ENCODE results near the gene MTSS2. TPM values are rescaled to one million over a fixed set of nuclear protein-coding genes. Genes with fewer than 3 reads are reported as not detected.

Gene MTSS2
- total RNA-seq, 4 donors from 2014 or later, result 19.3 to 70.1 (median 32.4) TPM

GRCh38 chr16:70713824-70714223 is 28.0 kb upstream of the MTSS2 start:
- ATAC-seq (ENCODE audit: low FRiP score), result no peak
- no peak for DNase-seq (ENCODE audit: low spot score)
- no peak for TF ChIP-seq CTCF (IDR thresholded peaks at IDR 0.05)

DNA sequence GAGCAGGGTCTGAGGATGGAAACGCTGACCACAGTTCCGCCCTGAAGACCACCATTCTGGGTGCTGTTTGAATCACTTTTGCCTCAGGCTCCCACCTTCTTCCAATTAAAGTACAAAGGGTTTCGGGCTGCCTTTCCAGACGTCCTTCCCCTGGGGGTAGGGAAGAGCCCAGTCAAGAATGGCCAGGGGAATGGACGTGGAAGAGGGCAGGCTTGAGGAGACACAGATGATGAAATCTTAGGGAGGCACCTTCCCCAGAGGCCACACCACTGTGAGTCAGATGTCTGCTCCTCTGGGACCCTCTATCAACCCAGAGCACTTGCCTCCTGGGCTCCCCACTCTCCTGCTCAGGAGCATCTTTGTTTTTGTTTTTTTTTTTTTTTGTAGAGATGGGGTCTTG is 27.5 kb upstream of the MTSS2 start:
- ATAC-seq (ENCODE audit: low FRiP score) (no peak), DNase-seq (ENCODE audit: low spot score) (no peak)
- TF ChIP-seq CTCF (IDR thresholded peaks at IDR 0.05), result no peak

GRCh38 chr16:70712942-70713341 is 27.1 kb upstream of the MTSS2 start:
- TF ChIP-seq CTCF (IDR thresholded peaks at IDR 0.05), result no peak
- no peak for DNase-seq (ENCODE audit: low spot score)
- ATAC-seq (ENCODE audit: low FRiP score), result no peak

GRCh38 chr16:70712359-70712758 is 26.5 kb upstream of the MTSS2 start:
- DNase-seq (ENCODE audit: low spot score), result no peak
- TF ChIP-seq CTCF (IDR thresholded peaks at IDR 0.05), result no peak
- ATAC-seq (ENCODE audit: low FRiP score), result no peak

DNA sequence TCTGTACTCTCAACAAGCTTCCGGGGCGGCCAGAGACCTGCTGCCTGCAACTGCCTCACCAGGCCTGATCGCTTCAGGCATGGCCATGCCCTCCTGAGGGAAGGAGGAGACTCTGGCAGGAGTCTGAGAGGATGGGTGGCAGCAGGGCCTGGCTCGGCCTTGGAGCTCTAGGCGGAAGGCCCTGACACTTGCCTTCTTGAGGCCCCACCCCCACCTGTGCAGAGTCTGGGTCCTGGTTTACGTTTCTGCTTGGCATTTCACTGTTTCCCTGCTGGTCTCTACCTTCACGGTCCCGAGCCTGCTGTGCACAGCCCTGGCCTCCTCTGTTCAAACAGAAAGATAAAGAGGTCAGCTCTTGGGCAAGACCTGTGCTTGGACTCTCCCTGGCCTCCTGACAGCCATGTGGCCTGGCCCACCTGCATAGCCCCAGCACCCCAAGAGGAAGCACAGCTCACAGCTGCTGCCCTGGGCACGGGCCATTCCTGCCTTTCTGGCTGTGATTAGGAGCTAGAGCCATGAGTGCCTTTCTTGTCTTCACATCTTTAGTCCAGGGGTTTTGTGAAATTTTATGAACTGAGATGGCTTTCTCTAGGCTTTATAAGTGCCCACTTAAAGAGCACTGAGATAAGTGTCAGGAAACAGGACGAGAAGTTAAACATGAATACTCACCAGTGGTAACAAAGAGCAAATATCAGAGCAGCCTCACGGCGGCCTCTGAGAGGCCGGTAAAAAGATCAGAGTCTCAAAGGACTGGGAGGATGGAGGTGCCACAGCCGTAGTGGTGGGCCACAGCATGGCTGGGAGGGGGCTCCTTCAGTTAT is 25.6 kb upstream of the MTSS2 start:
- DNase-seq (ENCODE audit: low spot score) (no peak), ATAC-seq (ENCODE audit: low FRiP score) (no peak)
- no peak for TF ChIP-seq CTCF (IDR thresholded peaks at IDR 0.05)

- no peak for TF ChIP-seq CTCF (IDR thresholded peaks at IDR 0.05)
- no peak for DNase-seq (ENCODE audit: low spot score)
- no peak for ATAC-seq (ENCODE audit: low FRiP score)
These were observed 24.8 kb upstream of the MTSS2 start for GRCh38 chr16:70710422-70711210.

Data from omental fat pad (tissue), 4 donors.